ENCODE data around the gene YEATS2. TPM values are rescaled to one million over a fixed set of nuclear protein-coding genes. Genes with fewer than 3 reads are reported as not detected.

Gene YEATS2
- polyA plus RNA-seq, 1 of the 3 experiments (the other 2 are of a cell fraction) = 19.9 TPM

GRCh38 chr3:183692436-183692835 is 5.2 kb upstream of the YEATS2 start:
- Histone ChIP-seq H4K20me1 (ENCODE audit: insufficient read depth) (no peaks in the 10 kb centered on the region), H3K27ac (ENCODE audit: low read depth in 2 of 2, low read length in 1 of 2) (no peak overlapping the region), H3K27me3 (ENCODE audit: insufficient read depth) (no peaks in the 10 kb centered on the region), H3K9ac (no peak overlapping the region), H3K9me3 (no peaks in the 10 kb centered on the region), H3K4me2 (no peak overlapping the region), H3K4me1 (ENCODE audit: control insufficient read depth in 1 of 2, insufficient read depth in 2 of 2, low read depth in 1 of 2, low read length in 1 of 2) (no peaks in the 10 kb centered on the region; a peak in 1 of 4 replicates), H3F3A (replicated peaks; ENCODE audit: insufficient read depth) (no peaks in the 10 kb centered on the region), H3K79me2 (ENCODE audit: insufficient read depth) (no peaks in the 10 kb centered on the region), H3K36me3 (replicated peaks in 1 of 2; ENCODE audit: control insufficient read depth in 1 of 2, insufficient read depth in 2 of 2, low read length in 1 of 2) (no peaks in the 10 kb centered on the region), H3K4me3 (ENCODE audit: low read depth in 2 of 2, low read length in 1 of 2) (no peak overlapping the region), H3K9me2 (no peaks in the 10 kb centered on the region), H2AFZ (ENCODE audit: low read depth) (no peak overlapping the region)
- WGBS (ENCODE audit: low lambda C conversion rate) = 98% methylated on average over 10 of the region's 10 CpGs
- TF ChIP-seq, protein P1, sequence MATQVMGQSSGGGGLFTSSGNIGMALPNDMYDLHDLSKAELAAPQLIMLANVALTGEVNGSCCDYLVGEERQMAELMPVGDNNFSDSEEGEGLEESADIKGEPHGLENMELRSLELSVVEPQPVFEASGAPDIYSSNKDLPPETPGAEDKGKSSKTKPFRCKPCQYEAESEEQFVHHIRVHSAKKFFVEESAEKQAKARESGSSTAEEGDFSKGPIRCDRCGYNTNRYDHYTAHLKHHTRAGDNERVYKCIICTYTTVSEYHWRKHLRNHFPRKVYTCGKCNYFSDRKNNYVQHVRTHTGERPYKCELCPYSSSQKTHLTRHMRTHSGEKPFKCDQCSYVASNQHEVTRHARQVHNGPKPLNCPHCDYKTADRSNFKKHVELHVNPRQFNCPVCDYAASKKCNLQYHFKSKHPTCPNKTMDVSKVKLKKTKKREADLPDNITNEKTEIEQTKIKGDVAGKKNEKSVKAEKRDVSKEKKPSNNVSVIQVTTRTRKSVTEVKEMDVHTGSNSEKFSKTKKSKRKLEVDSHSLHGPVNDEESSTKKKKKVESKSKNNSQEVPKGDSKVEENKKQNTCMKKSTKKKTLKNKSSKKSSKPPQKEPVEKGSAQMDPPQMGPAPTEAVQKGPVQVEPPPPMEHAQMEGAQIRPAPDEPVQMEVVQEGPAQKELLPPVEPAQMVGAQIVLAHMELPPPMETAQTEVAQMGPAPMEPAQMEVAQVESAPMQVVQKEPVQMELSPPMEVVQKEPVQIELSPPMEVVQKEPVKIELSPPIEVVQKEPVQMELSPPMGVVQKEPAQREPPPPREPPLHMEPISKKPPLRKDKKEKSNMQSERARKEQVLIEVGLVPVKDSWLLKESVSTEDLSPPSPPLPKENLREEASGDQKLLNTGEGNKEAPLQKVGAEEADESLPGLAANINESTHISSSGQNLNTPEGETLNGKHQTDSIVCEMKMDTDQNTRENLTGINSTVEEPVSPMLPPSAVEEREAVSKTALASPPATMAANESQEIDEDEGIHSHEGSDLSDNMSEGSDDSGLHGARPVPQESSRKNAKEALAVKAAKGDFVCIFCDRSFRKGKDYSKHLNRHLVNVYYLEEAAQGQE (IDR thresholded peaks at IDR 0.05; ENCODE audit: low read depth, low read length) = no peak
- no peak for TF ChIP-seq USF2 (IDR thresholded peaks at IDR 0.05; ENCODE audit: borderline replicate concordance, low read depth, low read length)
- no peak for TF ChIP-seq RFX5 (IDR thresholded peaks at IDR 0.05; ENCODE audit: low read length)
- no peak for TF ChIP-seq CHD2 (IDR thresholded peaks at IDR 0.05; ENCODE audit: low read length, partially characterized antibody)
- TF ChIP-seq TAF1 (IDR thresholded peaks at IDR 0.05; ENCODE audit: borderline replicate concordance, low read depth, low read length) = no peak
- no peak for TF ChIP-seq ZBTB33 (IDR thresholded peaks at IDR 0.05; ENCODE audit: borderline replicate concordance, low read depth)
- TF ChIP-seq, protein P2, sequence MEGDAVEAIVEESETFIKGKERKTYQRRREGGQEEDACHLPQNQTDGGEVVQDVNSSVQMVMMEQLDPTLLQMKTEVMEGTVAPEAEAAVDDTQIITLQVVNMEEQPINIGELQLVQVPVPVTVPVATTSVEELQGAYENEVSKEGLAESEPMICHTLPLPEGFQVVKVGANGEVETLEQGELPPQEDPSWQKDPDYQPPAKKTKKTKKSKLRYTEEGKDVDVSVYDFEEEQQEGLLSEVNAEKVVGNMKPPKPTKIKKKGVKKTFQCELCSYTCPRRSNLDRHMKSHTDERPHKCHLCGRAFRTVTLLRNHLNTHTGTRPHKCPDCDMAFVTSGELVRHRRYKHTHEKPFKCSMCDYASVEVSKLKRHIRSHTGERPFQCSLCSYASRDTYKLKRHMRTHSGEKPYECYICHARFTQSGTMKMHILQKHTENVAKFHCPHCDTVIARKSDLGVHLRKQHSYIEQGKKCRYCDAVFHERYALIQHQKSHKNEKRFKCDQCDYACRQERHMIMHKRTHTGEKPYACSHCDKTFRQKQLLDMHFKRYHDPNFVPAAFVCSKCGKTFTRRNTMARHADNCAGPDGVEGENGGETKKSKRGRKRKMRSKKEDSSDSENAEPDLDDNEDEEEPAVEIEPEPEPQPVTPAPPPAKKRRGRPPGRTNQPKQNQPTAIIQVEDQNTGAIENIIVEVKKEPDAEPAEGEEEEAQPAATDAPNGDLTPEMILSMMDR (IDR thresholded peaks at IDR 0.05) = no peak
- TF ChIP-seq FOXM1 (IDR thresholded peaks at IDR 0.05; ENCODE audit: low read depth) = no peak
- no peak for TF ChIP-seq MAX (IDR thresholded peaks at IDR 0.05; ENCODE audit: low read depth)
- no peak for TF ChIP-seq YY1 (IDR thresholded peaks at IDR 0.05; ENCODE audit: low read depth)
- no peak for TF ChIP-seq POLR2AphosphoS5 (IDR thresholded peaks at IDR 0.05; ENCODE audit: low read depth, low read length)
- no peak for TF ChIP-seq FOSL2 (IDR thresholded peaks at IDR 0.05; ENCODE audit: borderline replicate concordance, low read depth)
- no peak for TF ChIP-seq TCF12 (IDR thresholded peaks at IDR 0.05)
- TF ChIP-seq, protein P3, sequence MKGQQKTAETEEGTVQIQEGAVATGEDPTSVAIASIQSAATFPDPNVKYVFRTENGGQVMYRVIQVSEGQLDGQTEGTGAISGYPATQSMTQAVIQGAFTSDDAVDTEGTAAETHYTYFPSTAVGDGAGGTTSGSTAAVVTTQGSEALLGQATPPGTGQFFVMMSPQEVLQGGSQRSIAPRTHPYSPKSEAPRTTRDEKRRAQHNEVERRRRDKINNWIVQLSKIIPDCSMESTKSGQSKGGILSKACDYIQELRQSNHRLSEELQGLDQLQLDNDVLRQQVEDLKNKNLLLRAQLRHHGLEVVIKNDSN (IDR thresholded peaks at IDR 0.05; ENCODE audit: borderline replicate concordance, low read depth) = no peak
- no peak for TF ChIP-seq NFIC (IDR thresholded peaks at IDR 0.05; ENCODE audit: borderline replicate concordance)
- TF ChIP-seq ELF1 (IDR thresholded peaks at IDR 0.05) = no peak
- no peak for TF ChIP-seq MXI1 (IDR thresholded peaks at IDR 0.05; ENCODE audit: low read depth, low read length)
- TF ChIP-seq FOXJ3 (CRISPR knock-in tag; IDR thresholded peaks at IDR 0.05) = no peak
- ChIA-PET CTCF (interaction anchor here (0.9 kb wide), 1 partner anchor 28 kb away, joined by 3 read pairs; no protein-coding TSS in a partner anchor), POLR2A (no interaction called here)
- no peak for DNase-seq

Data from SK-N-SH (cell line).